HG02623 (cell line): ENCODE data around the gene STYXL2.
A peak's percentile ranks its signal among the peaks of the same experiment; 100 is the strongest.

Source experiments
- ATAC-seq: cut with Tn5 transposase; IDR thresholded peaks from one replicate; pipeline ENCODE4 v1.9.1; 2021; ENCODE audit warnings: moderate library complexity; ENCODE audit not compliant: unreplicated experiment

STYXL2 gene

DNA sequence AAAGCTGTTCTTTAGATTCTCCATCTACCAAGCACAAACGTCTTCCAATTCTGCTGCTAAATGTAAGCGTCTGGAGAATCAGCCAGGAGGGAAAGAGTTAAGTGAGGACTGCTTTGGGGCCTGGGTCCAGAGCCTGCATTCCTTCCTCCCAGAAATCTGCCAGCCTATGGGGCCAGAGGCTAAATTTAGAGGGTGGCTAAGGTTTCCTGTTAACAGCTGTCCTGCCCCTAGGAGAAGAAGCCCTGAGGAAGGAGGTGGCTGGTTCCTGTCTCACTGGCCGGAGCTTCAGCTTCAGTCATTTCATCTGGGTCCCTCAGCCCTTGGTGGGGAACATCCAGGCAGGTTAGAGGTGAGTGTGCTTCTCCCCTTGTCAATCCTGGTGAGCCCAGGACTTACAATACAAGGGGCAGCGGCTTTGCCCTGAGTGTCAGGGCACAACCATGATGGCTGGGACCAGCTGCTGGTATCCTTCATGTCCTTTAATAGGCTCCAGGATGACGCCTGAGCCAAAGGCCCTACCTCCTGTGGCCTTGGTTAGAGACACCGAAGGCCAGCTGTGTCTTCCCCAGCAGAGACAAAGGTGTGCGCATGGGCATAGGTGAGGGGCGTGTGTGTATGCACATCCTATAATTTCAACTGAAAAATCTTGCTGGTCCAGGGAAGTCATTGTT is at the start of gene STYXL2:
Gene STYXL2 (plus strand): TSS at position 230 of the 671 bp plus-strand sequence. CDS start 775 bp downstream, outside the sequence.
- no peak for ATAC-seq

DNA sequence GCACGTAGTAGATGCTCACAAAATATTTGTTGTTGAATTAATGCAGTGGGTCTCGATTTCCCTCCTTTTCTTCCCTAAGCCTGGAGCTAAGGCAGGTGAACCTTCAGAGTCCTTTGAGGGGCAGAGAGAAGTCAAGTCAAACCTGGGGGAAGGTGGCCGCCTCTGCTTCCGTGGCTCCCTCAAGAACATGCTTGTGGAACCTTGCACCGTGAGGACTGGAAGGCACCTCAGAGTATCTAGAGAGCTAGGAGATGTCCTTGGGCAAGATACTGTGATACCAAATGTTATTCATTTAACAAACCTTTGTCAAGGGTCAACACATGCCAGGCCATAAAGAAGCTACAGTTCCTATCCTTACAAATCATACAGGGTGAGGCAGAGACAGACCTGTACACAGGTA is 42.0 kb upstream of the STYXL2 start:
- ATAC-seq, result no peak

DNA sequence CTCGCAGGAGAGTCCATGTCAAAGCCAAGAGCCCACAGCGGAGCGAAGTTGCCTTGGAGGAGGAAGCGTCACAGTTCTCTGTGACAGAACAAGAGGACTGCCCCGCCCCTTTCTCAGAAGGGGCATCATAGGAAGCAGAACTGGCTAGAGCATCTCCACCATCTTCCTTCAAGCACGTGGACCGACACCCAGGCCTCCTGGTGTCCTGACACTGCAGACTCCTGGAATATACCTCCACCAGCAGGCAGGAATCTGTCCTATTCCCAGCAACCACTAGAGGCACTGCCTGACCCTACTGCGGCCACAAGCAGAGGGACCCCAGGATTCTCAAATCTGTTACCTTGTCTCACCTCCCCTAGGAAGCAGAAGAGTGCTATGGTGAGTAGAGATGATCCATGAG is 41.5 kb upstream of the STYXL2 start:
- no peak for ATAC-seq

DNA sequence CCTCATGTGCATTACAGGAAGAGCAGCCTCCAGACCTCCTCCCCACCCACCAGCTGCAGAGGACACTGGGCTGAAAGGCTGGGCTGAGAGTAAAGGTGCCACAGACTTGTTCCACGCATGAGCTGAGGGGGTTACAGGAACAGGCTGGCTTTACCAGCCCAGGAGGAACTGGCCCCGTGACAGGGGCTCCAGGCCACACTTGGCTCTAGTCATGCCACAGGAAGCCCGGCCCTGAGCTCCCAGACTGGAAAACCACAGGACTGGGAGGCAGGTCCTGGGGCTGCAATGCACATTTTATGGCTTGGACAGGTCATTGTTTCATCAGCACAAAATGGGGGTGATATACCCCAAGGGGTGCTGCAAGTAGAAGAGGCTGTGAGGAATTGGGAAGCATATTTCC is 39.3 kb upstream of the STYXL2 start:
- ATAC-seq, result no peak

DNA sequence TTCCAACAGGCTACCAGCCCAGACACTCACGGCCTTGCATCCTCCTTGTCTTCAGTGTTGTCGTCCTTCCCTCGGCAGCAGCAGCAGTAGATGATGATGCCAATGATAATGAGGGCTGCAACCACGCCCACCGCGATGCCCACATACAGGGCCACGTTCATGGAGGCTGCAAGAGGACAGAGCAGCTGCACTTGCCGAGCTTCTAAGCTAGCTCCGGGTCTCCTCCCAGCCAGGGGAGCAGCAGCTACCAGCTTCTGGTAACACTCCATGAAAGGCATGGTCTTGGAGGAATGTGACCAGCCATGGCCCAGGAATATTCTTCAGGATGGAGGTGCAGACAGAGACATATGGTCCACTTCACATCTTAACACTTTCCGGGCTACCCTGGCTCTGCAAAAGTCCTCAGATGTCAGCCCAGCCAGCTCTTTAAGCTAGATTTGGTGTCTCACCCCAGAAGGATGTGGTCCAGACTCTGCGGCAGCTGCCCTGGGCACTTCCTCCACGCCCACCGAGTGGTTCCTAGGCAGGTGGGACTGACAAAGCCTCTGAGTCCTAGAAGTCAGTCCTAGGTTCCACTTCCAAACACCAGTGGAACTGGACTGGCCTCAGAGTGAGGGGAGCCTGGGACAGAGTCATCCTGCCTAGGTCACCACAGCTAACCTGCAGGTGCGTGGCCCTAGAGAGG is 38.8 kb upstream of the STYXL2 start:
- no peak for ATAC-seq

DNA sequence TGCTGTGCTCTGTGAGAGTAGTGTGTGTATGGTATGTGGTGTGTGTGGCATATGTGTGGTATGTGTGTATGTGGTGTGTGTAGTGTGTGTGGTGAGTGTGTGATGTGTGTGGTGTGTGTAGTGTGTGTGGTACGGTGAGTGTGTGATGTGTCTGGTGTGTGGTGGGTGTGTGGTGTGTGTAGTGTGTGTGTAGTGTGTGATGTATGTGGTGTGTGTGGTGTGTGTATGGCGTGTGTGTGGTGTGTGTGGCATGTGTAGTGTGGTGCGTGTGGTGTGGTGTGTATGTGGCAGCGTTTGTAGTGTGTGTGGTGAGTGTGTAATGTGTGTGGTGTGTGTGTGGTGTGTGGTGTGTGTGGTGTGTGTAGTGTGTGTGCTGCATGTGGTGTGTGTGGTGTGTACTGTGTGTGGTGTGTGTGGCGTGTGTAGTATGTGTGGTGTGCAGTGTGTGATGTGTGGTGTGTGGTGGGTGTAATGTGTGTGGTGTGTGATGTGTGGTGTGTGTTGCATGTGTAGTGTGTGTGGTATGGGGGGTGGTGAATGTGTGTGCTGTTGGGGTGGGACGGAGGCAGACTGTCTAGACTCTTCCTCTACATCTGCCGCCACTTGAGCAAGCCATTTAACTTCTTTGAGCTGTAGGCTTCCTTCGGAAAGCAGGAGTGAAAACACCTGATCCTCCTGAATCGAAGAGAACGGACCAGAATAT is 37.2 kb upstream of the STYXL2 start:
- no peak for ATAC-seq

DNA sequence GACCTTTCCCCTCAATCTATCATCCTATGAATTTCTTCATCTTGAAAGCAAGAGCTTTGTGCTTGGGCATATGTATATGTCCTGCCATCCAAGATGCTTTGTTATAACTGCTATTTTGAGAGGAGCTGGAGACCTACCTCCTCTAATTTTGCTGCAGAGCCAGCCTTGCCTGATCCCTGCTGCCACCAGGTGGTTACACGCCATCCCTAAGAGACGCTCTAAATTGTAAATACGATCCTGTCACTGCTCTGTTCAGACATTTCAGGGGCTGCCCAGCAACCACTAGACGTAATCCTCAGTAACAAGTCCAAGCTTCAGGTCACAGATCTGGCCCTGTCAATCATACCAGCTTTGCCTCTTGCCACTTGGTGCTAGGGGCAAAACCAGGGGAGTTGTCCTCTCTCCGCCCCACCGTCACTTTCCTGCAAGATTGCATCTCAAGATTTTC is 36.6 kb upstream of the STYXL2 start:
- ATAC-seq, result peak; percentile 59

DNA sequence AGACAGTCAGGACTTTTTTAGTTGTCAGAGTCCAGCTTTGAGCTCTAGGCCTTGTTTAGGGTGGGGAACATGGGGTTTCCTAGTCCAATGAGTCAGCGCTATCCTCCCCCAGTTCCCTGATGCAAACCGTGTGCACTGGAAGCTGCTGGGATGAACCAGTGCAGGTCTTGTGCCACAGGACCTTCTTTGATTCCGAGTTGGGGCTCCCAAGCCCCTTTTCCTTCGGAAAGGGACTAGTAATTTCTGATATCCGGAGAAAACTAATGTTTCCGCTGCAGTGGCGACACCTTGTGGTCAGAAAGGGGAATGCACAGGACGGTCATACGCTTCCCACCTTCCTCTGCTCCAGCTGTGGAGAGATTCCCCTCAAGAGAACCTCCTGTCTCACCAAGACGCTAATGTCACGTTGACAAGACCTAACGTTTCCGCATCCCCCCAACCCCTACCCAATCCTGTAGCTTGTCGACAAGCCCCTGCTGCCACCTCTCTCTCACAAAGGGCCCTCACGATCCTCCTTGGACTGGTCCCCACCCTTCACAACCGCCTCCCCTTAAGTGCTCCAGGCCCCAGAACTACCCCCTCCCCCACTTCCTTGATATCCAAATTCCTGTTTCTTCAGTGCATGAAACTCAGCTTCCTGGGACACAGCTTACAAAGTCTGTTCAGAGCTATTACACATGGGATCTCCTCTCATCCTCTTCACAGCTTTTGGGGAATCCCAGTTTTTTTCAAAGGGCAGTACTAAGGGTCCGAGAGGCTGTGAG is 34.6 kb upstream of the STYXL2 start:
- ATAC-seq, result no peak

DNA sequence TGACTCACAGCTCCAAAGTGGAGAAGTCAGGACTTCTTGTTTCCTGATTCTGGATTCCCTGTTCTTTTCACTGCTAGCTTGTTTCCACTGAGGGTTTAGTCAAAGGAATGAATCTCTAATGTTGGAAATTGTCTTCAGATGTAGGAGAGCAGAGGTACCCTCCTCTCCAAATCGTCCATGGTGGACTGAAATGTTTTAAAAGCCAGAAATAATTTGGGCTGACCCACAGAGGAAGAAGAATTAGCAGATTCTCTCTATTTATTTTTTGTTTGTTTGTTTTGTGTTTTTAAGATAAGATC is 34.1 kb upstream of the STYXL2 start:
- no peak for ATAC-seq

DNA sequence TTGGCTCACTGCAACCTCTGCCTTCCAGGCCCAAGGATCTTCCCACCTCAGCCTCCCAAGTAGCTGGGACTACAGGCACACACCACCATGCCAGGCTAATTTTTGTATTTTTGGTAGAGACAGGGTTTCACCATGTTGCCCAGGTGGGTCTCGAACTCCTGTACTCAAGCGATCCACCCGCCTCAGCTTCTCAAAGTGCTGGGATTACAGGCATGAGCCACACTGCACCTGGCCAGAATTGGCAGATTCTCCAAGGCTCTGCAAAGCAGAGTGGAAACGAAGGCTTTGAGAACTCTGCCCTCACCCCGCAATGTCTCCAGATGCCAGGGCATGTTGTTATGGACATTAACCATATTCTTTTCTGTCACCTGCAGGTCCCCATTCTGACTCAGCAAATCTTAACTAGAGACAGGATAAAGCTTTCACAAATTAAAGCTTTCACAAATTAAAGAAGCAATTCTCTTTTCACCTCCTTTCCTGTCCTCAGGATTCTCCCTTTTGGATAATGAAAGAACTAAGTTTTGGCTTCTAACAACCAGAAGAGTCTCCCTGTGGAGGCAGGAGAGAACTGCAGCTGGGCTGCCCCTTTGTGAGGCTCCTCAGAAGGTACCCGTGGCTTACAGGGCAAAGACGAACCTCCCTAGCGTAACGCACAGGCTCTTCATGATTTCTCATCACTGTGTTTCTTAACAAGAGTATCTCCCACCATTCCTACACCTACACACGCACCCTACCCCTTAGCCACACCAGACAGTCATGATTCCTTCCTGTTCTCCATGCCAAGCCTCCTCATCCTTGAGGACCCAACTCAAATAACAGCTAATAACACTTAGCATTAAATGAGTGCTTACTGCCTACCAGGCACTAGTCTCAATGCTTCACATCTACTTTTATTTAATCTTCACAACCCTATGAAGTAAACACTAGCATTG is 33.5 kb upstream of the STYXL2 start:
- ATAC-seq, result no peak

DNA sequence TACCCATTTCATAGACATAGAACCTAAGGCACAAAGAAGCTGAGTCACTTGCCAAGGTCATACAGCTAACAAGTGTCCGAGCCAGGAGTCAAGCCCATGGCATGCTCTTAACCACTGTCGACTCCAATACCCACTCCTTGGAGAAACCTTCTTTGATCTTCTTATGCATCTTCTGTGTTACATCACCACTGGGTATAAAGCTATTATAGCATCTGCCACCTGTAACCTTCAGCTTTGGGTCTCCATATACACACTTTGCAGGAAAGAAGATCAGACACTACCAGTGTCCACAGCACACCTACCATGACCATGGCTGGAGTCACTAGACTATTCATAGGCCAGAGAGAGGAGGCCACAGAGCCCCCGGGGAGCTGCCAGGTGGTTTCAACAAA is 32.8 kb upstream of the STYXL2 start:
- no peak for ATAC-seq

DNA sequence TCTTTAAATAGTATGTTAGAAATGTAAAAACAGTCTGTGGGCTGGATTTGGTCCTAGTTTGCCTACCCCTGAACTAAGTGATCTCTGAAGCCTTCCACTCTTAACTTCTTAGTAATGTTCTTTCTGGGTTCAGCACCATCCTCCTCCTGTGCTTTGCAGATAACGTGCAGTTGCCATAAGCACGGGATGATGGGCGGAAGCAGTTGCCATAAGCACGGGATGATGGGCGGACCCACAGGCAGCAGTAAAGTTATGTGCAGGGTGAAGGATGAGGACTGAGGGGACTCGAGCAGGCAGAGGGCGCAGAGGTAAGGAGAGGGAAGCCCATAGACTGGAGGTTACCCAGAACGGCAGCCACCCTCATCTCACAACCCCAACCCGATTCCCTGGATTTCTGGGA is 29.3 kb upstream of the STYXL2 start:
- no peak for ATAC-seq

DNA sequence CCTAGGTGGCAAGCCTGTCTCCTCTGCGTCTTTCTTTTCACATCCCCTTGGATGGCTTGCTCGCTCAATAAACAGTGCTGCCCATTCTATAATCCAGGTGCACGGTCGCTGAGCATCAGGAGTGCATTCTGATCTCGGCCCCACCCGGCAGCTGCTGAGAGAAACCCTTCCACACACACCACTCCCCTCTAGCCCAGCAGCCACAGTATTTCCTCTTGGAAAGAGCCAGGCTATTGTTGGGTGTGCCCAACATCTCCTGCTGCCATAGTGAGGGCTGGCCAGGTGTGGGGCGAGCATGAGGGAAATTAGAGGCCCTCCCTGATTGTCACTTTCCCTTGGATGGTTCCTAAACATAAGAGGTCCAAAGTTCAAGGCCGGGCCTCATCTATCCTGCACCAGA is 28.4 kb upstream of the STYXL2 start:
- no peak for ATAC-seq

DNA sequence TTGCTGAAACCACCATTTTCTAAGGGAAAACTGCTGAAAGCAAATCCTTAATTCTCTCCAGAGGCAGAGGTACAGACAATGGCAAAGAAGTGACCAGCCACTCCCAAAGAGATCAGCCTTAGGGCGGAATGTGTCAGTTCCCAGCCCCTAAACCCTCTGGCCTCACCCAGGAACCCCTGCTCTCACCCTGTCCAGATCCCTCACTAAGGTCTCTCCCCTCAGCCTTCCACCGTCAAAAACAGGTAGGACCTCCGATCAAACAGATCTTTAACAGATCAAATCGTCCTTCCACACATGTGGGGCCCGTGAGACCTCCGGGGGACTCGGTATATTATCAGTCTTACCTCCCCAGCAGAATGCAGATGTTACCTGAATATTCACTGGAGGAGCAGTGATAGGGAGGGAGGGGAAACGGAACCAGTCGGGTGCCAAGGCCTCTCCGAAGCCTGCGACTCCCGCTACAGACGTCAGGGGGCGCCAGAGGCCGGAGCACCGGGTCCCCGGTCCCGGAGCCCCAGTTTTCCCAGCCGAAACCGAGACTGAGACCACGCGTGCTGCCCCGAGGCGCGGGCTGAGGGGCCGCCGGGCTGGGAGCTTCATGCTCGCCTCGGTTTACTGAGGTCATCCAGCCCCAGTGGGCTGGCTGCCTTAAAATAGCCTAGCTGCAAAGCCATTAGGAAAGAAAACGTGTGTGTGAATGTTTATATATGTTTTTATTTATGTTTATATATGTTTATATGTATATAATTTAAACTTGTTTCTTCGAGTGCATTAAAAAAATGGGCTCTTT is 27.3 kb upstream of the STYXL2 start:
- peak; percentile 74 for ATAC-seq

DNA sequence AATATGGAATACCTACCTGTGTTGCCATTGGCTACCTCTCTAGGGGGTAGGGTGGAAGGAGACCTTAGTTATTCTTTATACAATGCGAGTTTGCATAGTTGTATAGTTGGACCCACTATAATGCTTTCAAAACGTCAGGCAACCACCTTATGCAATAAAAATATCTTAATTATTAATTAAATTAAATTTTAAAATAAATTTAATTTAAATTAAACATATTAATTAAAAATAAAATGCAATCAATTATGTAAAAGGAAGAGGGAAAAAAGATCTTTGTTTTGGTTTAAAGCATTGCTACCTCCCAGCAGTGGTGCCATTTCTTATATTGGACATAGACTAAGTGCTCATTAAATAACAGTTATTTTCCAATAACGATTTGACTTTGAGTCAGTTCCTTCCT is 26.0 kb upstream of the STYXL2 start:
- ATAC-seq, result no peak

DNA sequence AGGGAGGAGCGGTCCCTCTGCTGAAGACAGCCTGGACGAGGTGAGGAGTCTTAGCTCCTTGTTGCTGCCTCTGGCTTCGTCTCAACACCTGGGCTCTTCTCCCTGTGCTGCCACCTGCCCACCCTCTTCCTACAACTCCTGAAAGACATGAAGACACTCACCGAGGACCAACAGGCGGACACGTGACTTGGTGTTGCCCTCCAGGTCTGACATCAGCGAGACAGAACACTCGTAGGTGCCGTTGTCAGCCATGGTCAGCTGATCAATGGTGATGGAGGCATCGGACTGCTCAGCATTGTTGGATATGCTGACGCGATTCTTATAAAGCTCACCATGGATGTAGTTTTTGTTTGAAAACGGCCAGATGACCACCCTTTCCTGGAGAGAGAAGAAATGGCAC is 25.1 kb upstream of the STYXL2 start:
- ATAC-seq, result no peak

DNA sequence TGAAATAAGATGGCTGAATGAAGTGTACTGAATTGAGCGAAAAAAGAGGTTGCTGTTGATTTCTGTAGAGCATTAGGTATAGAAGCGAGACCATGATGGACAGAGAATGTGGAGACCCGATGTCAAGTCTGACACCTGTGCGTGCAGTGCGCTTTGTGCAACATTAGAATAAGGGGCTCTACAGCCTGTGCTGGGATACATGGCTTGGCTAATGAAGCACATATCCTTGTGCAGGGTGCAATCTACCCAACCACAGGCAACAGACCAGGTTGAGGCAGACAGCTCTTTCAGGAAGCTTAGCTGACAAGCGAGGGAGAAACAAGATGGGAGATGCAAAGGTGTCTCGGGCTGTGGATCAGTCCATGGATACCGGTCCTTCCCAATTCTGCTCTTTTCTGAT is 22.6 kb upstream of the STYXL2 start:
- ATAC-seq, result no peak

DNA sequence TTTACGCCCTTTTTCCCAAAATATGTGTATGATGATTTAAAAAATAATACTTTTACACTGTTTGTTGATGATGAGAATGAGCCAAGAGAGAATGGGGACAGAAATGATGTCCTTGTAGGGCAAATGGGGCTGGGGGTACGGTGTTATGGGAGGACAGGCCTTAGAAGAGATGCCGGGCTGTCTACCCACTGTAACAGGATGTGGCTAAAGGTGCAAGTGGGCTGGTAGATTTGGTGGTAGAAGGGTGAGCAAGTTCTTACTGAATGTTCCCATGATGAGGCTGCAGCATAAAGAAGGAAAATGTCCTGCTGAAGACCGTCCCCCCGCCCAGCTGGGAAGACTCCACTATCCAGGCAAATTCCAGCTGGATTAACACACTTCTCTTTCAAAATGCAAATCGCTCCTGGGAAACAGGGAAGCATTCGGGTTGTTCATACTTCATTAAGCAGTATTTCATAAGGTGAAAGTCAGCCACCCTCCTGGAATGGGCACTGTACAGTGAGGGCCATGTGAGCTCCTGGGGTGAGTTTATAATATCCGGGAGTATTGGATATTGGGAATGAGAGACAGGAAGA is 17.7 kb upstream of the STYXL2 start:
- no peak for ATAC-seq

DNA sequence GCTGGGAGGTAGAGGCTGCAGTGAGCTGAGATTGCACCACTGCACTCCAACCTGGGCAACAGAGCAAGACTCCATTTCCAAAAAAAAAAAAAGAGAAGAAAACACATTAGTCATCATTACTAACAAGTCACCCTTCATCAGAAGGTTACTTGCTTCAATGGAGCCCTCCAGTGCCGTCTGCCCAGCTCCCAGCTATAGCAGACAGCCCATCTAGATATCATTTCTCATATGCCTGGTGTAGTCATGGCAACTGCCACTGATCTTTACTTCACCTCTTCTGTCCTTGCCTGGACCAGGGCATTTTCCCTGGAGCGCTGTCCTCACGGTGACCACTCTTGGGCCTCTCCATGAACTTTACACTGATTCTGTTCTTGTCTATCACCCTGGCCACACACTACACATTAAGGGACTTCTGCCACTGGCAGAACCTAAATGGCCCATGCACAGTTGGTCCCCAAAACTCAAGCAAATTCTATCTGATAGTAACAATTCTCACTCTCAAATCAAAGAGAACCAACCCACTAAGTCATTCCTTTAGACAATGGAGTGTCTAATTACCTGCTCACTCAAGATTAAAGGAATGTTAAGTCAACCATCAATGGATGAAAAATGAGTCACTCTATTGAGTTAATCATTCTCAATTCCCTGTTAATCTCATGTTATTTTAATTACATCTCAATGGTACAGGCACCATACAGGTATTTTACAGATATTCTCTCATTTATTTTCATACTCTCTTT is 16.6 kb upstream of the STYXL2 start:
- ATAC-seq, result no peak
